ENCODE data around the gene PRAC2. TPM values are rescaled to one million over a fixed set of nuclear protein-coding genes. Genes with fewer than 3 reads are reported as not detected.

PRAC2 gene
- total RNA-seq (2016; rRNA removed; fragmentation: Illumina TruSeq; extraction: Trizol), result not detected in 2 replicates
- not detected in 2 replicates for total RNA-seq (2016; cell fraction: cytosol; rRNA removed; fragmentation: Illumina TruSeq; extraction: Trizol; ENCODE audit: low read depth)
- total RNA-seq (2016; cell fraction: insoluble cytoplasmic fraction; rRNA removed; fragmentation: Illumina TruSeq; extraction: Trizol), result not detected in 2 replicates
- total RNA-seq (2016; cell fraction: membrane; rRNA removed; fragmentation: Illumina TruSeq; extraction: Trizol), result not detected in 2 replicates
- total RNA-seq (2016; cell fraction: nucleus; rRNA removed; fragmentation: Illumina TruSeq; extraction: Trizol), result not detected in 2 replicates
- polyA plus RNA-seq (2011; rRNA removed), result not detected in 2 replicates
- polyA plus RNA-seq (2011; cell fraction: cytosol; rRNA removed), result not detected in 2 replicates
- polyA plus RNA-seq (2011; cell fraction: nucleus; rRNA removed), result not detected in 2 replicates
- not detected in 2 replicates for polyA plus RNA-seq (2012)
- polyA plus RNA-seq (2016; cell fraction: cytosol; fragmentation: Illumina TruSeq; extraction: Trizol; ENCODE audit: low read depth), result not detected in 2 replicates
- polyA plus RNA-seq (2016; cell fraction: insoluble cytoplasmic fraction; fragmentation: Illumina TruSeq; extraction: Trizol; ENCODE audit: low read depth), result not detected in 2 replicates
- polyA plus RNA-seq (2016; cell fraction: membrane; fragmentation: Illumina TruSeq; extraction: Trizol; ENCODE audit: low read depth), result not detected in 2 replicates
- not detected in 2 replicates for polyA plus RNA-seq (2016; cell fraction: nucleus; fragmentation: Illumina TruSeq; extraction: Trizol; ENCODE audit: insufficient read depth, low read depth)
- not detected in 2 replicates for polyA minus RNA-seq (2011; rRNA and poly(A)+ RNA removed; ENCODE audit: low replicate concordance)
- polyA minus RNA-seq (2011; cell fraction: cytosol; rRNA and poly(A)+ RNA removed), result not detected in 2 replicates
- polyA minus RNA-seq (2011; cell fraction: nucleus; rRNA and poly(A)+ RNA removed), result not detected in 2 replicates
- not detected for Bru-seq, nascent RNA
- not detected for BruChase-seq, experiment 1, labeled RNA remaining after a 6-hour chase
- not detected for BruChase-seq, experiment 2, labeled RNA remaining after a 2-hour chase
- long read RNA-seq, experiment 1, result 0 reads
- long read RNA-seq, experiment 2, result 0 reads

- intact Hi-C loops (cut with micrococcal nuclease; ENCODE audit: unreplicated experiment) (no loop called here), in situ Hi-C loops (cut with HindIII; ENCODE audit: extremely low pct_ligation_motif_present, low pct_unique_long_range_greater_than_20kb) (no loop called here)
- H2AFZ ChIP-seq (ENCODE audit: low read length), result no peak within 1 kb of the TSS
- CTCF ChIA-PET (ENCODE audit: low intra/inter-chr PET ratio, low total read pairs), result interaction anchor here (1.4 to 3.8 kb wide), 2 partner anchors 68 to 156 kb away, joined by 4 to 37 read pairs; no protein-coding TSS in a partner anchor
- FAIRE-seq (no peak), ATAC-seq (no peak), DNase-seq (ENCODE audit: low spot score) (no peak)
- H3K4me1 ChIP-seq (ENCODE audit: insufficient read depth, low read length), result no peaks in the 10 kb centered on the region
- no peak within 1 kb of the TSS for H3K4me2 ChIP-seq (ENCODE audit: low read depth, low read length)
- no peak within 1 kb of the TSS for H3K4me3 ChIP-seq (replicated peaks in 1 of 3; ENCODE audit: insufficient read depth in 1 of 3, low read depth in 2 of 3, low read length in 3 of 3)
- H3K36me3 ChIP-seq (replicated peaks in 1 of 2; ENCODE audit: control insufficient read depth in 1 of 2, insufficient read depth in 2 of 2, low read length in 2 of 2), result no peaks in the 10 kb centered on the region
- 31% methylated on average over 21 of the region's 21 CpGs for WGBS (ENCODE audit: low lambda C conversion rate)
- TF ChIP-seq, protein P1, sequence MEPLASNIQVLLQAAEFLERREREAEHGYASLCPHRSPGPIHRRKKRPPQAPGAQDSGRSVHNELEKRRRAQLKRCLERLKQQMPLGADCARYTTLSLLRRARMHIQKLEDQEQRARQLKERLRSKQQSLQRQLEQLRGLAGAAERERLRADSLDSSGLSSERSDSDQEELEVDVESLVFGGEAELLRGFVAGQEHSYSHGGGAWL (CRISPR knock-in tag; IDR thresholded peaks at IDR 0.05), result no peak
- TF ChIP-seq RORA (CRISPR knock-in tag; IDR thresholded peaks at IDR 0.05), result no peak
- TF ChIP-seq MAF1 (CRISPR knock-in tag; IDR thresholded peaks at IDR 0.05; ENCODE audit: borderline replicate concordance), result no peak
- TF ChIP-seq GLI4 (CRISPR knock-in tag; IDR thresholded peaks at IDR 0.05; ENCODE audit: borderline replicate concordance), result no peak
- no peak for TF ChIP-seq MEF2D (CRISPR knock-in tag; IDR thresholded peaks at IDR 0.05)
- no peak for TF ChIP-seq MBNL3 (CRISPR knock-in tag; conservative IDR thresholded peaks at IDR 0.05)
- no peak for TF ChIP-seq SMAD1 (CRISPR knock-in tag; IDR thresholded peaks at IDR 0.05; ENCODE audit: borderline replicate concordance, low read depth)
- TF ChIP-seq HDAC2 (CRISPR knock-in tag; IDR thresholded peaks at IDR 0.05), result no peak
- no peak for TF ChIP-seq KLF16 (CRISPR knock-in tag; IDR thresholded peaks at IDR 0.05)
- TF ChIP-seq ZNF782 (CRISPR knock-in tag; IDR thresholded peaks at IDR 0.05; ENCODE audit: borderline replicate concordance), result no peak
- no peak for TF ChIP-seq MXI1 (IDR thresholded peaks at IDR 0.05; ENCODE audit: borderline replicate concordance, low read depth, low read length)
- no peak for TF ChIP-seq ZMYM2 (CRISPR knock-in tag; IDR thresholded peaks at IDR 0.05)
- TF ChIP-seq ZMYM3 (CRISPR knock-in tag; IDR thresholded peaks at IDR 0.05), result no peak
- no peak within 1 kb of the TSS for H3K27ac ChIP-seq (ENCODE audit: extremely low read length, insufficient read depth, low read length)
- H3K79me2 ChIP-seq (ENCODE audit: insufficient read depth, low read length), result no peaks in the 10 kb centered on the region
- no peaks in the 10 kb centered on the region for H4K20me1 ChIP-seq (ENCODE audit: insufficient read depth, low read length)
- no TSS peak for BruUV-seq (replicated peaks)
- H3K27me3 ChIP-seq (ENCODE audit: control insufficient read depth in 1 of 2, insufficient read depth in 2 of 2, low read length in 2 of 2), result peaks cover 20 to 75% of the 10 kb centered on the region in 2 experiments
- H3K9ac ChIP-seq (ENCODE audit: insufficient read depth, low read depth, low read length), result no peak within 1 kb of the TSS
- POLR2A ChIA-PET, result no interaction called here
- H3K9me3 ChIP-seq (ENCODE audit: low read length), result no peaks in the 10 kb centered on the region
Observed at GRCh38 chr17:48722915-48723422, at the start of gene PRAC2. TSS of gene PRAC2 (plus strand) at chr17:48723185. CDS start at chr17:48724411, 1,226 bp downstream.

Data from HepG2 (cell line).